ENCODE data around the gene GCK.

GRCh38 chr7:44107961-44108767, 81.1 kb downstream of the GCK start:
- TF ChIP-seq CTCF (IDR thresholded peaks at IDR 0.05) = no peak
- no peak for TF ChIP-seq ZFX (IDR thresholded peaks at IDR 0.05; ENCODE audit: borderline replicate concordance)

Measured in 22Rv1 (cell line).